Measurements from ENCODE around the gene SMAD3. TPM values are rescaled to one million over a fixed set of nuclear protein-coding genes. Genes with fewer than 3 reads are reported as not detected.

The SMAD3 gene
- total and polyA plus RNA-seq, 2 experiments from 2014 or later = 30.8 to 34.0 TPM

DNA sequence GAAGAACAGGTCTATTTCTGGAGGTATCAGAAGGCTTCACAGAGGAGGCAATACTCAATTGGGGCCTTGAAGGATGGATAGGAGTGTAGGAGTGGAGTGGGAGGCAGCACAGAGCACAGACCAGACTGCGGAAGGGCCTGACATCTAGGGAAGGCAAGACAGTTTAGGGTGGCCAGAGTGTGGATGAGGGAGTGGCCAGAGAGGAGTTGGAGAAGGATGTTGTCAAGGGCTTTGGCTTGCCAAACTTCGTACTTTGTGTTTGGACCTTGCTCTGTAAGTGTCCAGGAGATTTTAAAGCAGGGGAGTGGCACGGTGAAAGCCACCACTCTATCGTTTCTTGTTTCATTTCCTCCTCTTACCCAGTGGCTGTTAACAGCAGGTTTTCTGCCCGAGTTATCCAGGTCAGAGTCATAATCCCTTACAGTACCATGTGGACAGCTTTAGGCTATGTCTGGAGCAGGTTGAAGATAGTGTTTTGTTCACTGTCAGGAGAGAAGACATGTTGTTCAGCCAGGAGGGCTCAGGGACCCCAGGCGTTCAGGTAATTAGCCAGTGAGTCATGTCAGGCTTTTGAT is 12.3 kb downstream of the SMAD3 start:
- no peak overlapping the region for H3K27ac ChIP-seq
- H3K4me1 ChIP-seq (ENCODE audit: insufficient read depth) = peaks cover 65% of the 10 kb centered on the region
- no peak for DNase-seq
- peaks cover 67% of the 10 kb centered on the region for H3F3A ChIP-seq (ENCODE audit: insufficient read depth)
- H2AFZ ChIP-seq = no peak overlapping the region
- H3K27me3 ChIP-seq (replicated peaks; ENCODE audit: insufficient read depth) = no peaks in the 10 kb centered on the region
- TF ChIP-seq EZH2phosphoT487 (IDR thresholded peaks at IDR 0.05; ENCODE audit: insufficient read depth, low read depth) (no peak), EZH2 (IDR thresholded peaks at IDR 0.05; ENCODE audit: insufficient read depth, poor library complexity, severe bottlenecking) (no peak)
- H3K9ac ChIP-seq = no peak overlapping the region
- no peaks in the 10 kb centered on the region for H3K9me3 ChIP-seq (ENCODE audit: low read depth)
- no peaks in the 10 kb centered on the region for H3K9me2 ChIP-seq (ENCODE audit: insufficient read depth)
- H4K20me1 ChIP-seq (ENCODE audit: insufficient read depth) = no peaks in the 10 kb centered on the region
- no peaks in the 10 kb centered on the region; the same call in 1 of the 2 replicates for H3K36me3 ChIP-seq (ENCODE audit: low read depth)
- H3K4me2 ChIP-seq (ENCODE audit: unreplicated experiment) = no peak overlapping the region
- WGBS, 2 experiments (ENCODE audit: low coverage in 1 of 2, low lambda C conversion rate in 2 of 2, missing lambda C conversion rate in 2 of 2) = 67% methylated on average over 6 of the region's 6 CpGs
- peaks cover 90% of the 10 kb centered on the region for H3K79me2 ChIP-seq (ENCODE audit: insufficient read depth)
- H3K4me3 ChIP-seq = no peak overlapping the region
- in situ Hi-C loops (cut with MboI) = no loop called here

DNA sequence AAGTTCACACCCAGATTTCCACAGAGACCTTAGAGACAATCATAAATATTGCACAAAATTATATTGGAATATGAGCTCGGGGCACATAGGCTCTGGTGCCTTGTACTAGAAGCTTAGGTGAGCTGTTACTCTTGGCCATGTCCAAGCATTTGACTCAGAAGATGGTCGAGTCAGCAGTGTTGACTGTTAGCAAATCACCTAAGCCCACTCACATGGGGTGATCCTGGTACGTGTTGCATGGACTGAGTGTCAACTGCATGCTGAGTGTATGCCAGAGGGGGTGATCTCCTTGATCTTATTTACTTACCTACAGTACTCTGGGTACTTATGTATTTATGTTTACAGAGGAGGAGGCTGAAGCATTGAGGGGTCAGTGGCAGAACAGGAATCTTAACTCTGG is 14.0 kb downstream of the SMAD3 start:
- Histone ChIP-seq H3K9me3 (ENCODE audit: low read depth) (no peaks in the 10 kb centered on the region), H3K36me3 (ENCODE audit: low read depth) (no peaks in the 10 kb centered on the region; the same call in 1 of the 2 replicates), H3K9me2 (ENCODE audit: insufficient read depth) (no peaks in the 10 kb centered on the region), H4K20me1 (ENCODE audit: insufficient read depth) (no peaks in the 10 kb centered on the region), H3K27me3 (replicated peaks; ENCODE audit: insufficient read depth) (no peaks in the 10 kb centered on the region), H3K4me2 (ENCODE audit: unreplicated experiment) (no peak overlapping the region), H2AFZ (no peak overlapping the region), H3K4me1 (ENCODE audit: insufficient read depth) (peaks cover 71% of the 10 kb centered on the region), H3K9ac (no peak overlapping the region), H3K79me2 (ENCODE audit: insufficient read depth) (peaks cover 90% of the 10 kb centered on the region), H3K27ac (peak overlapping the region; percentile 98; the same call in 1 of the 2 replicates), H3F3A (ENCODE audit: insufficient read depth) (peaks cover 68% of the 10 kb centered on the region), H3K4me3 (no peak overlapping the region)
- WGBS, 2 experiments (ENCODE audit: low coverage in 1 of 2, low lambda C conversion rate in 2 of 2, missing lambda C conversion rate in 2 of 2) = 61 to 66% methylated on average over 3 of the region's 3 CpGs
- peak; percentile 57 for DNase-seq
- no peak for TF ChIP-seq EZH2 (IDR thresholded peaks at IDR 0.05; ENCODE audit: insufficient read depth, poor library complexity, severe bottlenecking)
- no peak for TF ChIP-seq EZH2phosphoT487 (IDR thresholded peaks at IDR 0.05; ENCODE audit: insufficient read depth, low read depth)
- in situ Hi-C loops (cut with MboI) = no loop called here

DNA sequence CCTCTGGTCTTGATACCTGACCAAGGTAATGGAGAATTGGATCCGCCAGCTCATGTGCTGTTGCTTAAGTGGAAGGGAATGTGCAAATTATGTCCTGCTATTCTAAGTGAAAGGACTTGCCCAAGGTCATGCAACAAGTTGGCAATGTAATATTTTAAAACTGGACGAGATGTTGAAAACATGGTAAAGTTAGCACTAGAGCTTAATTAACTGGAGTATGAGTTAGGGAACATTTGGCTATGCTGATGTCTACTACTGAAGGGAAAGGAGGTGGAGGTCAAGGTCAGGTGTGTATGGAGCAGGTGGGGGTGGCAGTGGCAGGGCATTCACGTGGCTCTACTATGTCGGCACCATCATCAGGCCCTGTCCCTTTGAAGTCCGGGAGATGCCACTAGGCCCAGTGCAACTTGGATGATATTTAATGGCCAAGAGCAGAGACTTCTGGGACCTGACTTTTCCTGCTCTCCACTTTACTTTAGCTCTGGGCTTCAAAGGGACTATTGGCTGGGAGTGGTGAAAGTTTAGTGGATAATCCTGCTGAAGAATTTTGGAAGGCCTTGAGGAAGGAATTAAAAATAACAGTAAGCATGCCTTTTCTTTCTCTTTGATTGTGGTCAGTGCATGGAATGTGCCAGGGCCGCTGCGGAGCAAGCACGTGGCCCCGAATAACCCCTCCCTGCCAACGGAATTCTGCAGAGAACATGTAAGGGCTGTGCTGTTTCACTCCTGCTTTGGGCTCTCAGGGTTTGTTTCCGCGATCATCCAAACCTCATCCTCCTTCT is 14.9 kb downstream of the SMAD3 start:
- H3K9me3 ChIP-seq (ENCODE audit: low read depth) = no peaks in the 10 kb centered on the region
- no peaks in the 10 kb centered on the region for H3K9me2 ChIP-seq (ENCODE audit: insufficient read depth)
- H3K4me1 ChIP-seq (ENCODE audit: insufficient read depth) = peaks cover 71% of the 10 kb centered on the region
- in situ Hi-C loops (cut with MboI) = no loop called here
- peak overlapping the region; percentile 88 for H3K4me2 ChIP-seq (ENCODE audit: unreplicated experiment)
- peak overlapping the region; percentile 56 for H3K4me3 ChIP-seq
- TF ChIP-seq EZH2phosphoT487 (IDR thresholded peaks at IDR 0.05; ENCODE audit: insufficient read depth, low read depth) = no peak
- TF ChIP-seq EZH2 (IDR thresholded peaks at IDR 0.05; ENCODE audit: insufficient read depth, poor library complexity, severe bottlenecking) = no peak
- no peak overlapping the region for H2AFZ ChIP-seq
- 32% methylated on average over 12 of the region's 12 CpGs for WGBS, 2 experiments (ENCODE audit: low coverage in 1 of 2, low lambda C conversion rate in 2 of 2, missing lambda C conversion rate in 2 of 2)
- peaks cover 68% of the 10 kb centered on the region for H3F3A ChIP-seq (ENCODE audit: insufficient read depth)
- H4K20me1 ChIP-seq (ENCODE audit: insufficient read depth) = no peaks in the 10 kb centered on the region; the same call in 1 of the 2 replicates
- peak overlapping the region; percentile 87 for H3K9ac ChIP-seq
- no peaks in the 10 kb centered on the region; the same call in 1 of the 2 replicates for H3K36me3 ChIP-seq (ENCODE audit: low read depth)
- peaks cover 90% of the 10 kb centered on the region for H3K79me2 ChIP-seq (ENCODE audit: insufficient read depth)
- peak overlapping the region; percentile 98 for H3K27ac ChIP-seq
- peak; percentile 90 for DNase-seq
- no peaks in the 10 kb centered on the region for H3K27me3 ChIP-seq (replicated peaks; ENCODE audit: insufficient read depth)

DNA sequence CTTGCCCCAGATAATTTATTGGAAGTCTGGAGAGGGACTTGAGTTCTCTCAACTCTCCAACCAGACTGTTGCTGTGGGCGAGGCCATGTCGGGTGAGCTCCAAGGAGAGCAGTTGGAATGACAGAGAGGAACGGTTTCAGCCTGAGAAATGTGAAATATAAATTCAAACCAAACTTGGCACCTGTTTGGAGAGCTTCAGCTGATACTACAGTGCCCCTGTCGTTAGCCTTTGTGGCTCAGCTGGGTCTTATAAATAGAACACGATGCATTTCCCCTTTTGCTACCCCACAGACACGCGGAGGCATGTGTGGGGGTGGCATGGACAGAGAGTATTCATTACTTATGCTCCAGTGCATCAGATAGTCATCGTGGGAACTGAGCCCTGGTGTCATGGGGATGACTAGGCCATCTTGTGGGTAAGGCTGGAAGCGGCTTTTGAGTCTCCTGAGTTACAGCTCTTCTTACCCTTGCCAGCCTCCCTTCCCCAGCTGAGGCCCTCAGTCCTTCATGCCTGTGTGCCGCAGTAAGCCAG is 15.6 kb downstream of the SMAD3 start:
- Histone ChIP-seq H4K20me1 (ENCODE audit: insufficient read depth) (no peaks in the 10 kb centered on the region; the same call in 1 of the 2 replicates), H3K79me2 (ENCODE audit: insufficient read depth) (peaks cover 88% of the 10 kb centered on the region), H3K27ac (peak overlapping the region; percentile 98), H3F3A (ENCODE audit: insufficient read depth) (peaks cover 68% of the 10 kb centered on the region), H3K4me3 (peak overlapping the region; percentile 56), H3K9me2 (ENCODE audit: insufficient read depth) (no peaks in the 10 kb centered on the region), H3K27me3 (replicated peaks; ENCODE audit: insufficient read depth) (no peaks in the 10 kb centered on the region), H3K4me1 (ENCODE audit: insufficient read depth) (peaks cover 69% of the 10 kb centered on the region), H3K9me3 (ENCODE audit: low read depth) (no peaks in the 10 kb centered on the region), H3K36me3 (ENCODE audit: low read depth) (no peaks in the 10 kb centered on the region; the same call in 1 of the 2 replicates), H3K4me2 (ENCODE audit: unreplicated experiment) (peak overlapping the region; percentile 88), H3K9ac (peak overlapping the region; percentile 87), H2AFZ (no peak overlapping the region)
- peak; percentile 98 for DNase-seq
- no peak for TF ChIP-seq EZH2phosphoT487 (IDR thresholded peaks at IDR 0.05; ENCODE audit: insufficient read depth, low read depth)
- TF ChIP-seq EZH2 (IDR thresholded peaks at IDR 0.05; ENCODE audit: insufficient read depth, poor library complexity, severe bottlenecking) = no peak
- in situ Hi-C loops (cut with MboI) = no loop called here
- 0 to 3% methylated on average over 10 of the region's 10 CpGs for WGBS, 2 experiments (ENCODE audit: low coverage in 1 of 2, low lambda C conversion rate in 2 of 2, missing lambda C conversion rate in 2 of 2)
